ENCODE measurements around the gene AIP. TPM values are rescaled to one million over a fixed set of nuclear protein-coding genes. Genes with fewer than 3 reads are reported as not detected.

AIP gene
- total and polyA plus RNA-seq, 2 donors (not counting 3 experiments of a cell fraction or from before 2014, with no cell fraction given), result 46.3 to 114 TPM

DNA sequence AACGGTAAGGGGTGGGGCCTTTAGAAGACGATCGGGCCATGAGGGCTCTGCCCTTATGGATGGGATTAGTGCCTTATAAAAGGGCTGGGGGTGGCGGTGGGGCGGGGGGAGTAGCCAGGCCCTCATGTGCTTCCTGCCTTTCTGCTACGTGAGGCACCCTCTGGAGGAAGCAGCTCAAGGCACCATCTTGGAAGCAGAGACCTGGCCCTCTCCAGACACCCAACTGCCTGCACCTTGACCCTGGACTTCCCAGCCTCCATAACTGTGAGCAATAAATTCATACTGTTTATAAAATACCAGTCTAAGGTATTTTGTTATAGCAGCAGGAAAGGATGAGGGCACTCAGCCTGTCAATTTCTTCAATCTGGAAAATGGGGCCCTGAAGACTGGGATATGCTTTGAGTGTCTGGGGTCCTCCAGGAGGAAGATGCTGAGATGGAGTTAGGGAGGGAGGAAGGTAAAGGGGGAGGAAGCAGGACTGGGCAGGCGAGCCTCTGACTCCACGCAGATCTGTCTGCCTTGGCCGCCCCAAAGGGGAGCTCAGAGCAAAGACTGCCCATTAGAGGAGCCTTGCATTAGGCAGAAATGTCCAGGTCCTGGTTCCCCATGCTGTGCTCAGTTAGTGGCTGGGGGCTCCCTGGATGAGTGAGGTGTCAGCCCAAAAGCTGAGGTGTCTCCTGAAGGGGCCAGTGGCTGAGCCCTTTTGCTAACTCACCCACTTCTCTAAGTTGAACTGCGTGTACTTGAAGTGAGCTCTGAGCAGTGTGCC, 35.1 kb downstream of the AIP start:
- H3K79me2 ChIP-seq (ENCODE audit: control insufficient read depth, insufficient read depth, low read length), result no peaks in the 10 kb centered on the region
- H2AFZ ChIP-seq (ENCODE audit: low read depth, low read length), result no peak overlapping the region
- intact Hi-C loops (cut with micrococcal nuclease) (no loop called here), dilution Hi-C loops (cut with MboI; ENCODE audit: extremely low pct_ligation_motif_present, low sequenced_read_pairs) (no loop called here)
- DNase-seq (ENCODE audit: low read depth, low spot score) (no peak), FAIRE-seq (no peak)
- TF ChIP-seq POLR2AphosphoS5 (IDR thresholded peaks at IDR 0.05; ENCODE audit: insufficient read depth, low read depth, low read length) (no peak), POLR2A (IDR thresholded peaks at IDR 0.05; ENCODE audit: low read depth, low read length) (no peak), EZH2 (IDR thresholded peaks at IDR 0.05; ENCODE audit: borderline replicate concordance, low read depth, low read length, severe bottlenecking) (no peak), JUN (IDR thresholded peaks at IDR 0.05; ENCODE audit: borderline replicate concordance, insufficient read depth, insufficient read length, low read depth) (no peak), MYC (IDR thresholded peaks at IDR 0.05; ENCODE audit: low read depth, low read length) (no peak), GATA2 (IDR thresholded peaks at IDR 0.05; ENCODE audit: insufficient read depth, insufficient read length, low read depth, low read length) (no peak), FOS (IDR thresholded peaks at IDR 0.05; ENCODE audit: borderline replicate concordance, insufficient read depth, low read length) (no peak)
- TF ChIP-seq, protein P1, sequence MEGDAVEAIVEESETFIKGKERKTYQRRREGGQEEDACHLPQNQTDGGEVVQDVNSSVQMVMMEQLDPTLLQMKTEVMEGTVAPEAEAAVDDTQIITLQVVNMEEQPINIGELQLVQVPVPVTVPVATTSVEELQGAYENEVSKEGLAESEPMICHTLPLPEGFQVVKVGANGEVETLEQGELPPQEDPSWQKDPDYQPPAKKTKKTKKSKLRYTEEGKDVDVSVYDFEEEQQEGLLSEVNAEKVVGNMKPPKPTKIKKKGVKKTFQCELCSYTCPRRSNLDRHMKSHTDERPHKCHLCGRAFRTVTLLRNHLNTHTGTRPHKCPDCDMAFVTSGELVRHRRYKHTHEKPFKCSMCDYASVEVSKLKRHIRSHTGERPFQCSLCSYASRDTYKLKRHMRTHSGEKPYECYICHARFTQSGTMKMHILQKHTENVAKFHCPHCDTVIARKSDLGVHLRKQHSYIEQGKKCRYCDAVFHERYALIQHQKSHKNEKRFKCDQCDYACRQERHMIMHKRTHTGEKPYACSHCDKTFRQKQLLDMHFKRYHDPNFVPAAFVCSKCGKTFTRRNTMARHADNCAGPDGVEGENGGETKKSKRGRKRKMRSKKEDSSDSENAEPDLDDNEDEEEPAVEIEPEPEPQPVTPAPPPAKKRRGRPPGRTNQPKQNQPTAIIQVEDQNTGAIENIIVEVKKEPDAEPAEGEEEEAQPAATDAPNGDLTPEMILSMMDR (IDR thresholded peaks at IDR 0.05; ENCODE audit: extremely low read depth in 1 of 2, insufficient read depth in 1 of 2, low read depth in 1 of 2, low read length in 2 of 2), result no peak
- TF ChIP-seq, protein P2, sequence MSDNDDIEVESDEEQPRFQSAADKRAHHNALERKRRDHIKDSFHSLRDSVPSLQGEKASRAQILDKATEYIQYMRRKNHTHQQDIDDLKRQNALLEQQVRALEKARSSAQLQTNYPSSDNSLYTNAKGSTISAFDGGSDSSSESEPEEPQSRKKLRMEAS (IDR thresholded peaks at IDR 0.05; ENCODE audit: insufficient read depth, insufficient read length), result no peak
- no peaks in the 10 kb centered on the region for H3K4me1 ChIP-seq (ENCODE audit: control insufficient read depth, extremely low read depth, insufficient read depth, low read length)
- ChIA-PET CTCF (interaction anchor here (1.2 kb wide), 1 partner anchor 26 kb away, joined by 3 read pairs; no protein-coding TSS in a partner anchor), POLR2A (no interaction called here)
- H4K20me1 ChIP-seq (replicated peaks; ENCODE audit: control insufficient read depth, extremely low read depth, insufficient read depth, low read length), result no peaks in the 10 kb centered on the region
- H3K9me1 ChIP-seq (replicated peaks; ENCODE audit: control insufficient read depth, extremely low read depth, insufficient read depth, low read length), result no peaks in the 10 kb centered on the region
- no TSS peak for BruUV-seq (replicated peaks)
- no peak overlapping the region for H3K9ac ChIP-seq (replicated peaks; ENCODE audit: extremely low read depth, insufficient read depth, low read length)
- peaks cover 3 to 6% of the 10 kb centered on the region in 2 experiments for H3K27me3 ChIP-seq (ENCODE audit: control insufficient read depth in 2 of 2, insufficient read depth in 2 of 2, low read length in 2 of 2)
- H3K36me3 ChIP-seq (ENCODE audit: control insufficient read depth in 2 of 2, extremely low read depth in 1 of 2, insufficient read depth in 2 of 2, low read length in 2 of 2), result no peaks in the 10 kb centered on the region
- no peak overlapping the region for H3K4me3 ChIP-seq (replicated peaks in 1 of 3; ENCODE audit: insufficient read depth in 1 of 3, low read depth in 1 of 3, low read length in 3 of 3)
- no peak overlapping the region for H3K4me2 ChIP-seq (ENCODE audit: insufficient read depth, low read length)
- no peak overlapping the region for H3K27ac ChIP-seq (ENCODE audit: insufficient read depth, low read depth, low read length)
- H3K9me3 ChIP-seq (replicated peaks; ENCODE audit: control insufficient read depth, insufficient read depth, low read length), result no peaks in the 10 kb centered on the region

Measured in endothelial cell of umbilical vein (primary cell).